K562 (cell line): Measurements from ENCODE around the gene CDCA5. TPM values are rescaled to one million over a fixed set of nuclear protein-coding genes. Genes with fewer than 3 reads are reported as not detected.

Experiments used
- ARID3B ChIP-seq: fragments of 250-450 bp; sonication (Bioruptor Pico); IDR thresholded peaks from 2 replicates; pipeline ENCODE4 v1.4.0; 2020; ENCODE audit warnings: borderline replicate concordance
- EHMT2 ChIP-seq: fragments of 450-650 bp; IDR thresholded peaks from 2 replicates; pipeline ENCODE4 v1.6.1; 2018; ENCODE audit warnings: antibody characterized with exemption
- JUN ChIP-seq, 2 experiments: sonication (generic) in 1 of 2; formaldehyde crosslinking in 1 of 2; IDR thresholded peaks; 2 replicates each; pipeline versions ENCODE4 v1.6.1 to v1.8.0; 2012 to 2022; ENCODE audit warnings: borderline replicate concordance in 2 of 2, mild to moderate bottlenecking in 2 of 2, improper control_type of control experiment in 1 of 2, low read depth in 1 of 2, low read length in 1 of 2, missing genetic modification reagents in 1 of 2
- MAFK ChIP-seq: IDR thresholded peaks from 2 replicates; pipeline ENCODE4 v1.6.1; 2011; ENCODE audit warnings: low read length, improper control_type of control experiment
- MITF ChIP-seq: IDR thresholded peaks from 2 replicates; pipeline ENCODE4 v1.6.1; 2014; ENCODE audit warnings: antibody characterized with exemption
- PML ChIP-seq: IDR thresholded peaks from 2 replicates; pipeline ENCODE4 v1.6.1; 2012; ENCODE audit warnings: low read length, inconsistent platforms
- PURB ChIP-seq: sonication (generic); formaldehyde crosslinking; IDR thresholded peaks from 2 replicates; pipeline ENCODE4 v1.9.0; 2021; ENCODE audit warnings: low read depth, mild to moderate bottlenecking, missing genetic modification reagents
- RREB1 ChIP-seq: fragments of 250-450 bp; sonication (Bioruptor Pico); IDR thresholded peaks from 2 replicates; pipeline ENCODE4 v1.4.0; 2020
- ZFPM2 ChIP-seq: fragments of 250-450 bp; sonication (Bioruptor Pico); IDR thresholded peaks from 2 replicates; pipeline ENCODE4 v1.5.1; 2022; ENCODE audit warnings: mild to moderate bottlenecking
- polyA plus RNA-seq, 8 experiments: library from polyadenylated mRNA; depleted of rRNA in 4 of 8; stranded (reverse) in 5 of 8; unstranded in 3 of 8; fragments of >200 nt; fragmentation: Nextera tagmentation in 2 of 8; fragmentation: Illumina TruSeq in 1 of 8; extraction: Ambion mirVana in 2 of 8; extraction: Trizol in 1 of 8; gene quantifications; 2 replicates each; pipeline versions ENCODE4 v1.2.1 to v1.2.3, GENCODE V29; 2011 to 2014; ENCODE audit warnings: inconsistent platforms in 1 of 8, missing spikeins in 1 of 8
- total RNA-seq, 7 experiments: library from RNA; depleted of rRNA in 6 of 7; stranded (reverse); fragments of >200 nt in 6 of 7; fragmentation: Illumina TruSeq in 2 of 7; extraction: Trizol in 2 of 7; gene quantifications; 2 replicates each; pipeline versions ENCODE4 v1.2.1 to v1.2.3, GENCODE V29; 2011 to 2021; ENCODE audit warnings: low replicate concordance in 1 of 7

Gene CDCA5
- total and polyA plus RNA-seq, 9 of the 15 experiments (the other 6 are each of a cell fraction or from before 2014, with no cell fraction given): 18.9 to 94.3 (median 64.6) TPM

- TF ChIP-seq MITF (no peak), PURB (no peak), EHMT2 (no peak), PML (no peak), MAFK (no peak), ARID3B (CRISPR knock-in tag) (no peak), RREB1 (no peak), ZFPM2 (CRISPR knock-in tag) (no peak), JUN (IDR thresholded peaks at IDR 0.05; ENCODE audit: borderline replicate concordance, low read depth, low read length) (no peak), JUN (CRISPR knock-in tag; IDR thresholded peaks at IDR 0.05; ENCODE audit: borderline replicate concordance) (no peak)
These were observed 25.8 kb downstream of the CDCA5 start (continued) for GRCh38 chr11:65058012-65058411.
